ENCODE measurements around the gene ALPK3. TPM values are rescaled to one million over a fixed set of nuclear protein-coding genes. Genes with fewer than 3 reads are reported as not detected.

The ALPK3 gene
- total and polyA plus RNA-seq, 2 experiments from 2014 or later, result 3.7 to 29.7 TPM

DNA sequence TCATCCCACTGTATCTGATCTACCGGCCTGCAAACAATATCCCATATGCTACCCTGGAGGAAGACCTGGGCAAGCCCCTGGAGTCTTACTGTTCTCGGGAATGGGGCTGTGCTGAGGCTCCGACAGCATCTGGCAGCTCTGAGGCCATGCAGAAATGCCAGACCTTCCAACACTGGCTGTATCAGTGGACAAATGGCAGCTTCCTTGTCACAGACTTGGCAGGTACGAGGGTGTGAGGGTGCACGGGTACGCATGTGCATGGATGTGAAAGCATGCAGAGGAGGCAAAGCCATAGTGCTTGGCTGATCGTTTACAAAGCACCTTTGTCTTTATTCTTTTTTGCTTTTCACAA lies 47.3 kb downstream of the ALPK3 start:
- Mint-ChIP-seq H3K27ac (no peak overlapping the region), H3K27me3 (ENCODE audit: insufficient read depth, low read depth, poor library complexity) (peaks cover 2% of the 10 kb centered on the region), H3K4me1 (no peaks in the 10 kb centered on the region; the same call in 2 of the 3 replicates), H3K36me3 (ENCODE audit: low read depth) (no peaks in the 10 kb centered on the region; the same call in 1 of the 3 replicates), H3K4me3 (no peak overlapping the region), H3K9me3 (no peaks in the 10 kb centered on the region)
- ATAC-seq, result no peak
- Histone ChIP-seq H4K20me1 (replicated peaks; ENCODE audit: insufficient read depth) (no peaks in the 10 kb centered on the region; the same call in 1 of the 2 replicates), H3K36me3 (ENCODE audit: insufficient read depth) (peaks cover 3% of the 10 kb centered on the region; the same call in 1 of the 2 replicates), H3K4me1 (ENCODE audit: insufficient read depth) (no peaks in the 10 kb centered on the region), H3K27ac (ENCODE audit: low read depth) (no peak overlapping the region), H3F3A (replicated peaks; ENCODE audit: low read depth) (no peaks in the 10 kb centered on the region), H3K4me2 (no peak overlapping the region), H3K79me2 (replicated peaks; ENCODE audit: insufficient read depth) (no peaks in the 10 kb centered on the region), H3K4me3 (no peak overlapping the region), H2AFZ (no peak overlapping the region), H3K9me2 (ENCODE audit: insufficient read depth) (no peaks in the 10 kb centered on the region), H3K27me3 (ENCODE audit: insufficient read depth) (no peaks in the 10 kb centered on the region)
- TF ChIP-seq REST (IDR thresholded peaks at IDR 0.05; ENCODE audit: unreplicated experiment) (no peak), EZH2 (IDR thresholded peaks at IDR 0.05; ENCODE audit: low read depth, unreplicated experiment) (no peak), CREB1 (CRISPR knock-in tag; IDR thresholded peaks at IDR 0.05; ENCODE audit: low read depth) (no peak), JUNB (IDR thresholded peaks at IDR 0.05; ENCODE audit: unreplicated experiment) (no peak), STAT1 (IDR thresholded peaks at IDR 0.05; ENCODE audit: unreplicated experiment) (no peak), ZNF331 (CRISPR knock-in tag; IDR thresholded peaks at IDR 0.05; ENCODE audit: low read depth) (no peak), ZNF114 (CRISPR knock-in tag; IDR thresholded peaks at IDR 0.05) (no peak), POLR2AphosphoS5 (IDR thresholded peaks at IDR 0.05; ENCODE audit: low read depth) (no peak), ETS1 (IDR thresholded peaks at IDR 0.05) (no peak), NANOG (IDR thresholded peaks at IDR 0.05; ENCODE audit: borderline replicate concordance) (no peak), CTCF (conservative IDR thresholded peaks at IDR 0.05; ENCODE audit: low read depth in 2 of 2) (no peak), EZH2phosphoT487 (IDR thresholded peaks at IDR 0.05; ENCODE audit: unreplicated experiment) (no peak)
- TF ChIP-seq, protein P1, sequence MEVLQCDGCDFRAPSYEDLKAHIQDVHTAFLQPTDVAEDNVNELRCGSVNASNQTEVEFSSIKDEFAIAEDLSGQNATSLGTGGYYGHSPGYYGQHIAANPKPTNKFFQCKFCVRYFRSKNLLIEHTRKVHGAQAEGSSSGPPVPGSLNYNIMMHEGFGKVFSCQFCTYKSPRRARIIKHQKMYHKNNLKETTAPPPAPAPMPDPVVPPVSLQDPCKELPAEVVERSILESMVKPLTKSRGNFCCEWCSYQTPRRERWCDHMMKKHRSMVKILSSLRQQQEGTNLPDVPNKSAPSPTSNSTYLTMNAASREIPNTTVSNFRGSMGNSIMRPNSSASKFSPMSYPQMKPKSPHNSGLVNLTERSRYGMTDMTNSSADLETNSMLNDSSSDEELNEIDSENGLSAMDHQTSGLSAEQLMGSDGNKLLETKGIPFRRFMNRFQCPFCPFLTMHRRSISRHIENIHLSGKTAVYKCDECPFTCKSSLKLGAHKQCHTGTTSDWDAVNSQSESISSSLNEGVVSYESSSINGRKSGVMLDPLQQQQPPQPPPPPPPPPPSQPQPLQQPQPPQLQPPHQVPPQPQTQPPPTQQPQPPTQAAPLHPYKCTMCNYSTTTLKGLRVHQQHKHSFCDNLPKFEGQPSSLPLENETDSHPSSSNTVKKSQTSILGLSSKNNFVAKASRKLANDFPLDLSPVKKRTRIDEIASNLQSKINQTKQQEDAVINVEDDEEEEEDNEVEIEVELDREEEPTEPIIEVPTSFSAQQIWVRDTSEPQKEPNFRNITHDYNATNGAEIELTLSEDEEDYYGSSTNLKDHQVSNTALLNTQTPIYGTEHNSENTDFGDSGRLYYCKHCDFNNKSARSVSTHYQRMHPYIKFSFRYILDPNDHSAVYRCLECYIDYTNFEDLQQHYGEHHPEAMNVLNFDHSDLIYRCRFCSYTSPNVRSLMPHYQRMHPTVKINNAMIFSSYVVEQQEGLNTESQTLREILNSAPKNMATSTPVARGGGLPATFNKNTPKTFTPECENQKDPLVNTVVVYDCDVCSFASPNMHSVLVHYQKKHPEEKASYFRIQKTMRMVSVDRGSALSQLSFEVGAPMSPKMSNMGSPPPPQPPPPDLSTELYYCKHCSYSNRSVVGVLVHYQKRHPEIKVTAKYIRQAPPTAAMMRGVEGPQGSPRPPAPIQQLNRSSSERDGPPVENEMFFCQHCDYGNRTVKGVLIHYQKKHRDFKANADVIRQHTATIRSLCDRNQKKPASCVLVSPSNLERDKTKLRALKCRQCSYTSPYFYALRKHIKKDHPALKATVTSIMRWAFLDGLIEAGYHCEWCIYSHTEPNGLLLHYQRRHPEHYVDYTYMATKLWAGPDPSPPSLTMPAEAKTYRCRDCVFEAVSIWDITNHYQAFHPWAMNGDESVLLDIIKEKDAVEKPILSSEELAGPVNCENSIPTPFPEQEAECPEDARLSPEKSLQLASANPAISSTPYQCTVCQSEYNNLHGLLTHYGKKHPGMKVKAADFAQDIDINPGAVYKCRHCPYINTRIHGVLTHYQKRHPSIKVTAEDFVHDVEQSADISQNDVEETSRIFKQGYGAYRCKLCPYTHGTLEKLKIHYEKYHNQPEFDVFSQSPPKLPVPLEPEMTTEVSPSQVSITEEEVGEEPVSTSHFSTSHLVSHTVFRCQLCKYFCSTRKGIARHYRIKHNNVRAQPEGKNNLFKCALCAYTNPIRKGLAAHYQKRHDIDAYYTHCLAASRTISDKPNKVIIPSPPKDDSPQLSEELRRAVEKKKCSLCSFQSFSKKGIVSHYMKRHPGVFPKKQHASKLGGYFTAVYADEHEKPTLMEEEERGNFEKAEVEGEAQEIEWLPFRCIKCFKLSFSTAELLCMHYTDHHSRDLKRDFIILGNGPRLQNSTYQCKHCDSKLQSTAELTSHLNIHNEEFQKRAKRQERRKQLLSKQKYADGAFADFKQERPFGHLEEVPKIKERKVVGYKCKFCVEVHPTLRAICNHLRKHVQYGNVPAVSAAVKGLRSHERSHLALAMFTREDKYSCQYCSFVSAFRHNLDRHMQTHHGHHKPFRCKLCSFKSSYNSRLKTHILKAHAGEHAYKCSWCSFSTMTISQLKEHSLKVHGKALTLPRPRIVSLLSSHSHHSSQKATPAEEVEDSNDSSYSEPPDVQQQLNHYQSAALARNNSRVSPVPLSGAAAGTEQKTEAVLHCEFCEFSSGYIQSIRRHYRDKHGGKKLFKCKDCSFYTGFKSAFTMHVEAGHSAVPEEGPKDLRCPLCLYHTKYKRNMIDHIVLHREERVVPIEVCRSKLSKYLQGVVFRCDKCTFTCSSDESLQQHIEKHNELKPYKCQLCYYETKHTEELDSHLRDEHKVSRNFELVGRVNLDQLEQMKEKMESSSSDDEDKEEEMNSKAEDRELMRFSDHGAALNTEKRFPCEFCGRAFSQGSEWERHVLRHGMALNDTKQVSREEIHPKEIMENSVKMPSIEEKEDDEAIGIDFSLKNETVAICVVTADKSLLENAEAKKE (CRISPR knock-in tag; IDR thresholded peaks at IDR 0.05), result no peak
- no peak for DNase-seq (ENCODE audit: low spot score)

Measured in GM23338 (cell line).